GM19397 (cell line): ENCODE data around the gene C4orf36.

Source experiments
- ATAC-seq: cut with Tn5 transposase; IDR thresholded peaks from one replicate; pipeline ENCODE4 v1.9.1; 2021; ENCODE audit warnings: mild to moderate bottlenecking, moderate library complexity; ENCODE audit not compliant: unreplicated experiment

C4orf36 gene

DNA sequence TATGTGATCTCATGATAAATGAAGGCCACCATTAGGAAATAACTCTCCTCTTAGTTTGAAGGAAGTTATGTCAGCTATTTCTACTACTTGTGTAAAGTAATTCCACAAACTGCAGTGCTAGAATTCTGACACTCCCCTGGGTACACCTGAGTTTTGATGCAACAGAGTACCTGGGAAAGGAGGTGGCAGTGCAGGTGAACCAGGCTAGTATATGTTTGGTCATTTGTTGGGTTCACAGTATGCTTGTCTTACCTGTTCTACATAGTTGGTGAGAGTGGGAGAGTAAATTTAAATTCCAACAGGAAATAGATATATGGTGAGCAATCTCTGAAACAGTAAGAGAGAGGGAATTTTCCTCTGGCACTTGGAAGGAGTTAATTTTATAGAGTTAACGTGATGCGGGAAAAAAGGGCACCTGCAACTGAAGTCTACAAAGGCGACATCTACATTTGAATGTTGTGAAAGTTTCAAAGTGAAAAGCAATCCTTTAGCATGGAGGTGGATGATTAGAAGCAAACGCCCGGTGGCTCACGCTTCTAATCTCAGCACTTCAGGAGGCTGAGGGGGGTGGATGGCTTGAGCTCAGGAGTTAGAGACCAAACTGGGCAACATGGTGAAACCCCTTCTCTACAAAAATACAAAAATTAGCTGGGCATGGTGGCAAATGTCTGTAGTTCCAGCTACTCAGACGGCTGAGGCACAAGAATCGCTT, 34.7 kb downstream of the C4orf36 start:
- ATAC-seq: no peak

DNA sequence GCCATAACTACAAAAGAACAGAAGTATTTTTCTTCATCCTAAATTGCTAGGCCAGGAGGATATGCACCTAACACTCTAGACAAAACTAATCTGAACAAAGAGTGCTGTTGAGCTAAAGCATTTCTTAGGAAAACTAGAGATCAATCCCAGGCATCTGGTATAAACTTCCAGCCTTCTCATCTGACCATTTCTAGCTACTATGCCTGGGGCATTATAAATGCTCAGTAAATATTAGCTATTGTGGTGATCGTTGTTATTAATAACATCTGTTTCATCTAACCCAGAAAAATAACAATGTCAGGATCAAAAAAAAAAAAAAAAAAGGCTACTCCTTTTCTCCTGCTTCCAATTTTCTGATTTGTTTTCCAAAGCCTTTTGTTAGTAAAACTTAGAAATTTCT, 35.3 kb downstream of the C4orf36 start:
- ATAC-seq: no peak

DNA sequence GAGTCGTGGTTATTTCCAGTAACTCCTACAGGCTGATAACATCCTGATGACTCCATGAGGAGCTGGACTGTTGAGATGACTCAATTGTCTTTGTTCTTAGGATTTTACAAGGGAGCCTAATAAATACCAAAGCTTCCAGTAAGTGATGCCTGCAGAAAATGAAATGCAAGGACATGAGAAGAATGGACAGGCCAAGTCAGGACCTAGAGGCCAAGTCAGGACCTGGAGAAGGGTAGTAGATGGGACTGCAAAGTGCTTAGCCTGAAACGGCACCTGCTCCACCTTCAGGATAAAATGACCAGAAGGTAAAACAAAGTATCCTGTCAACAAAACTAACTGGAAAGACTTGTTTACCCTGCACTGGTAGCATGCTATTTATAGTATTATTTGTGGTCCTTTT, 36.6 kb downstream of the C4orf36 start:
- no peak for ATAC-seq

DNA sequence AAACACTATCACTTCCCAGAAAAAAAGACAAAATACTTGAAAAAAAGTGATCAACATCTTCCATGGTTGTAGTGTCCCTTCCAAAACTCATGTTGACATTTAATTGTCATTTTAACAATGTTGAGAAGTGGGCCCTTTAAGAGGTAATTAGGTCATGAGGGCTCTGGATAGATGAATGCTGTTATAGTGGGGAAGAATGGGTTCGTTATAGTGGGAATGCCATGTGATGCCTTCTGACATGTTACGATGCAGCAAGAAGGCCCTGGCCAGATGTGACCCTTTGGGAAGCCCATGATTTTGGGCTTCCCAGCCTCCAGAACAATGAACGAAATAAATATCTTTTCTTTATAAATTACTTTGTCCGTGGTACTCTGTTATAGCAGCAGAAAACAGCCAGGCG, 39.0 kb downstream of the C4orf36 start:
- ATAC-seq: no peak

DNA sequence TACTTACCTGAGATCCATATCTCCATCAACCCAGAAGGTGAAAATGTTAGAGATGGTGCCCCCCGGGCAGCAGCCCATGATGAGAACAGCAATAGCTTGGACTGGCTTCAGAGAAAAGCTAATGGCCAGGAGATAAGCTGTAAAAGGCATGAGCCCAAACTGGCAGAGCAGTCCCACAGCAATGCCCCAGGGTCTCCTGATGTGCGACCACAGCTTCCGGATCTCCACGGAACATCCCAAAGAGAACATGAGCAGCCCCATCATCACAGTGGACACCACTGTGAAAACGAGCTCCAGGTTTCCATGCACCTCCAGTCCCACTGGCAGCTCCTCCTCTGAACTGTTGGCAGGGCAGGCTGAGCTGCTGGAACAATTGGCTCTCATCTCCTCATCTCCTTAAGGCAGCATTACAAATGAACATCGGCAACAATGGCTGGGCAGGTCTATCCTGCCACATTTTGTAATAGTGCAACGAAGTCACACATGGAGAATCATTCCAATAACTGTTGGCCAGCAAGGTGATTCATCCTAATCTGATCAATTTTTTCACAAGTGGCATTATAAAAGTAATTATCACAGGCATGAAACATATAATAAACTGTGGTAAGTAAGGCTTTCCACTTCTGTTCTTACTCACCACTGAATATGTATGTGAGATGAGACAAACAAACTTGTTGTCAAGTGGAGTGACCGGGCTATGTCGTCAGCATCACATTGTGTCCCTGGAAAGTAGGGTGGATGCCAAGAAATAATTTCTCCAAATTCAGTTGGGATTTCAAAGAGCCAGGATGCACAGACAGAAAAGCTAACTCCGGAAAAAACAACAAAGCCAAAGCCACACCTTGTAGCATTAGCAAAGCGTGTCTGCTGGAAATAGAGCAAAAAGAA, 43.2 kb downstream of the C4orf36 start, which contains the start of gene SLC10A6:
Gene SLC10A6 (minus strand): TSS at position 653 of the 888 bp plus-strand sequence. CDS start 269 bp downstream, at position 384.
- no peak for ATAC-seq

DNA sequence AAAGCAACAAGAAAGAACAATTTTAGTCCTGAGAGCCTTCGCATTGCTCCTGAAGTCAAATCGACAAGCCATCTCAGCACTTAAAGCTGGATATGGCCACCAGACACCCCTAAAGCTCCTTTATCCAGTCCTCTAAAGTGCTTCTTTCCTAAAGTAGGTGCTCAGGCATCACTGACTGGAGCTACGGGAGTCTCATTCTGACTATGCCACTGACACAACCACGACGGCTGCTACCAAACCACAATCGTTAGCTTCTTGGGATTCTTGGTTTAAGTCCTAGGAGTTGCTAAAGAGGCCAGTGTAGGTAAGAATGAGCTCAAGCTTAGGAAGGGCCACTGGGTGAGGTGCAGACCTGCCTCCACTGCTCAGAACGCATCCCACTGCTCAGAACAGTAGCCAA, 44.1 kb downstream of the C4orf36 start:
- no peak for ATAC-seq

DNA sequence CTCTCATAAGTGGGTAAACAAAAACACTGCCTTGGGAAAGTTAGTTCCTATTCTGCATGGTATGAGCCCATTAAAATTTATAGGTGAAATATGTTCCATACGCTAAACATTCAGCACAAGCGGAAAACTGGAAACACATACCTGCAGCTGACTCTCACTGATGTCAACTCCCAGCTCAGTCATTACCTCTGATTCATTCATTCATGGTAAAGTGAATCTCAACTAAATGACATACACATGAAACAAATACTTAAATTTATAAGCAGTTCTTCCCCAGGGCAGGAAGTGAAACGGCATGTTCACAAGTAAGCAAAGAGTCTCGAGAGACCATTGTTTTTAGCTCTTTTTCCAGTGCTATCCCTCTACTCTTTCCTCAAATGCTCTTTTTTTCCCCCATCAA, 44.7 kb downstream of the C4orf36 start:
- no peak for ATAC-seq

DNA sequence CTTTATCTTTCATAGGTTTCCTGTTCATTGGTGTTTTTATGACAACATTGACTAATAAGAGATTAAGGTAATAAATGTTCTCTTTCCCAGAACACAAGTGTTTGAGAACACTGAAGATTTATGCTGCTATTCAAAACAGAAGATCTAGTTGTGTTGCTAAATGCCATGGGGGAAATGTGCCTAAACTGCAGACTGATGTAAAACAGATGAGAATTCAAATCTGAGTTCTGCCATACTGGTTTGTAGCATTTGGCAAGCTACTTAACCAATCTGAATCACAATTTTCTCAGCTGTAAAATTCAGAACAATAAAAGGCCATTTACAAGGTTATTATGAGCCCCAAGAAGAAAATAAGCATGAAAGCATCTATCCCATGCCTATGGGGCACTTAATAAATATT, 45.3 kb downstream of the C4orf36 start:
- ATAC-seq: no peak

DNA sequence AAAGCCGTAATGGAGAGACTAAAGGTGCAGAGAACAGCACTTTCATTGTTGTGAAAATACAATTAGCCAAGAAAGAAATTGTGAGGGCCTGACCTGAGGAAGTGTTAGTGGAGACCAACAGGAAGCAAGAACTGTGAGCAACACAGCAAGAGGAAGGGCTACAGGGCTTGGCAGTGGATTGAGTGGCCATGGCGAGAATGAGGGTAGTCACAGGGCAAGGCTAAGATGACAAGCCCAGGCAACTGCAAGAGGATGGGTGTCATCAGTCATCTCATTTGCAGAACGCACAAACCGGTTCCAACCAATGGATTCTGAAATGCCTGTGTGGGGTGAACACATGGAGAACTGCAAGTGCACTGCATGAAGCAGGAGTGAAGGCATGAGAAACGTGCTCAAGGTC, 46.6 kb downstream of the C4orf36 start:
- ATAC-seq: no peak

DNA sequence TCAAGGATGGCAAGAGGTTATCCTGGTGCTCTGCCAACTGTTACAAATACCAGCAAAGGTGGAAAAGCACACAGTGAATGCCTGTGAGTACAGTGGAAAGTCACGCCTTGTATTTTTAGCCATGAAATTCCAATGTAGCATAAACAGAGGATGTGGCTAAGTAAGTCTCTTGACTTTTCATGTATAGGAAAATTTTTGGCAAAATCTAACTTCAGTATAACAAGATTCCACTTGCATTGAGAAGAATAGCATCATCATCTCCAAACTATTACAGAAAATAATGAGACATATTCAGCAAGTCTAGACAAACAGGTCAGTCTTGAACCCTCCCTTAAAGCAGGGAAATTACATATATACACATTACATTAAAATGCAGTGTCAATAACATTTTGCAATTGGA, 50.9 kb downstream of the C4orf36 start:
- ATAC-seq: no peak

DNA sequence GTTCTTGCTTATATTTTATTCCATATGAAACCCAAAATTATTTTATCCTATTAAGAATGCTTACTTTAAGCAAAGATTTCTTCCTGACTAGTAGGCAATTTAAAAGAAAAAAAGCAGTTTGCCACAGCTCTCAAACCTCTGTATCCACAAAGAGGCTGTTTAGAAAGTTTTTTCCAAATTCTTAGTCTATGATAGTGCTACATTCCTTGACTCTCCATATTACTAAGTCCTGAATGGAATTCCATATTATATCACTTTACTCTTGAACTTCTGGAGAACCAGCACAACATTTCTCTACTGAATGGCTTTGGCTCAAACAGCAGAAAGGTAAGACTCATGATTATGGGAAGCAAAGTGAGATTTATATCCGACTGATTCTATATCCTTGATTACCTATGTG, 51.4 kb downstream of the C4orf36 start:
- ATAC-seq: no peak

DNA sequence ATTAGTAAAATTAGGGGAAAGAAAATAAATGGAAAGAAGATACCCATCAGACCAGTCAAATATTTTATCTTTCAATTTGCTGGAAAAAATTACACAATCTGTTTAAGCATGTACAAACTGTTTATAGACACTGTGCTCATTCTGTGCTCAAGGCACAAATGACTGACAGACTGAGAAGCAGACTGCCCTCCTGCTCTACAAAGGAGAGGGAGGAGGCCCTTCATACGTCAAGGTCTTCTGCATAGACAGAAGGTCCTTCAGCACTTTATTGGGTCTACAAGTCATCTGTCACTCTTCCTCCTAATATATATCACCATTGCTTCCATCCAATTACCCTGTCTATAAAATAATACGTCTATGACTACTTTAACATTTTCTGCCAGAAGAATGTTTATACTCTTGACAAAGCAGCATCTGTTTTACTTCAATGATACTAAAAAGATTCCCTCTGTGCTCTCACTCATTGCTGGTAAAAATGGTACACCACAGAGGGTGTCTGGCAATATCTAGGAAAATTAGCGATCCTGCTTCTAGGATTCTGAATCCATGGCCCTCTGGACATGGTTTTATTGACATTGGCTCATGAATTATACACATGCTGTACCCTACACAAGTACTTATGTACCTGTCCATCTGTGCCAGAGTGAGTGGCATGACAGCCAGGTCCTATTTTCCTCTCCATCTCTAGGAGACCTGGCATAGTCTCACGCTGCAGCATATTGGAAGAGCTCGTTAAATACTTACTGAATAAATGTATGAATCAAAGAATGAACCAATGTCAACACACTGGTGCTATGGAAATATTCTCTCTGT, 54.3 kb downstream of the C4orf36 start:
- no peak for ATAC-seq

DNA sequence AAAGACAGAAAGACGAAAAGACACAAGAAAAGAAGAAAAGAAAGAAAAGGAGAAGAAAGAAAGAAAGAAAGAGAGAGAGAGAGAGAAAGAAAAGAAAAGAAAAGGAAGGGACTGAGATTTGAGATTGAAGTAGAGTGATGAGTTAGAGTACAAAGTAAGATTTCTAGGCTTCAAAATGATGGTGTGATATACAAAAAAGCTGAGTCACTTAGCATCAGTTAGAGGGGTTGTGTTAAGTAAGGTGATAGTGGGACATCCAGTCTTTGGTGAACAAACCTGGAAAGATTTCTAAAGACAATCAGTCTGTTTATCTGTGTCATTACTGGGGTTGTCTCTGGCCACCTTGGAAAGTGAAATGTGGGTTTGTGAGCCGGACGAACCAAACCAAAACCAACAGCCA, 56.5 kb downstream of the C4orf36 start:
- ATAC-seq: no peak

DNA sequence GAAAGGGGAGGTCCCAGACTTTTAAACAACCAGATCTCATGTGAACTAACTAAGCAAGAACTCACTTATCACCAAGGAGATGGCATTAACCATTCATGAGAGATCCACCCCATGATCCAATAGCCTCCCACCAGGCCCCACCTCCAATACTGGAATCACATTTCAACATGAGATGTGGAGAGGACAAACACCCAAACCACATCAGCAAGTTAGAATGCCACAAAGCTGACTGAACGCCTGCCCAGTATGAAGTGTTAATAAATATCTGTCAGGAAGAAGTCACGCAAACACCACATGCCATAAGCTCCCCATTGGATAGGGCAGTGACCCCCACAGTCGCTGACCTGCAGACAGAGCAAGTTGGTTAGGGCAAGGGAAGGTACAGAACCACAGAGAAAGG, 57.3 kb downstream of the C4orf36 start:
- ATAC-seq: no peak

DNA sequence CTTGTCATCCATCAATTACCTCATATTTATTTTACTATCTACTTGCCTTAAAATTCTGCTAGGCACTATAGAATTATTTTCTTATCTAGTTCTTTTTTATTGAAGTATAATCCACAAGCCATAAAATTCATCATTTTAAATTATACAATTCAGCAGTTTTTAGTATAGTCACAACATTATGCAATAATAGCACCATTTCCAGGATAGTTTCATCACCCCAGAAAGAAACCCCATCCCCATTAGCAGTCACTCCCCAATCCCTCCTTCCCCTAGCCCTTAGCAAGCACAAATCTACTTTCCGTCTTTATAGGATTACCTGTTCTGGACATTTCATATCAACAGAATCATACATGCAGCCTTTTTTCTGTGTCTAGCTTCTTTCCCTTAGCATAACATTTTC, 58.6 kb downstream of the C4orf36 start:
- ATAC-seq: no peak

DNA sequence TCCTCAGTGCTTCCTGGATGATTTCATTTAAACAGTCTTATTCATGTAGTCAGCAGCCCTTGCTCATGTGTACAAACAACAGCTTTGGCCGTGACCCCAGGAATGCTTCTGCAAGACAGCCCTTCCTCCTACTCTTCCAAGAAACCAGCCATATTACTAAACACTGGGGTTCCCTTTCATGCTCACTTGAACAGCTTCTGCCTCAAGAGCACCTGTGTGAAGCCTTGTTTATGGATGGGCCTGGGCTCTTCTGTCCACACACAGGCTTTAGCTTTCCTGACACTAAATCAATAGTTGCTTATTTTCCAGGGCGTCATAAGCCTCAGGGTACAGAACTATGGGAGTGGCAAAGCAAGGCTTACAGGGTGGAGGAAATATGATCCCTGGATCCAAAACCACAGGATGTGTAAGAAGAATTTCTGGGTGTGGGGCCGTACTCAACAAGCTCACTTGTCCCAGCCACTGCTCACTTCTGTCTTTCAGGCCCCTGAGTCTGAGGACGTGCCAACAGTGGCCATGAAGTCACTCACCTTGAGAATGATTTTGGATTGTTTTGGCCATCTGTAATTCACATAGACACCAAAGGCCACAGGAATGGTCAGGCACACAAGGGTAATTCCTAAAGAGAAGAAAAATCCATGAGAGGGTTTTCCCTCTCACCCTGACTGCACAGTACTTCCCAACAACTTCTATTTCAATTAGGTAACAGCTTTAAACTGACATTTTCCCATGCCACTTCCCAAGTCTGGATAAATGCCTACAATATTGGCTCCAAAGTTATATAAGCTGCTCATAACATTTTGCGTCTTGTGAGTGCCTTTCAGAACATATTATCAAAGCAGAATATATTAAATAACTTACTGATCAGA, 60.7 kb downstream of the C4orf36 start:
- no peak for ATAC-seq
